HG03025 (cell line): ENCODE results near the gene OSM.
"Not testable (repeated sequence)": the region's sequence is repeated elsewhere in the genome, so short reads cannot be mapped to it uniquely, and the experiment has no call there.

Experiments
- ATAC-seq: cut with Tn5 transposase; IDR thresholded peaks from one replicate; pipeline ENCODE4 v1.9.1; 2021; ENCODE audit warnings: mild to moderate bottlenecking, moderate library complexity; ENCODE audit not compliant: unreplicated experiment, low FRiP score

OSM gene

DNA sequence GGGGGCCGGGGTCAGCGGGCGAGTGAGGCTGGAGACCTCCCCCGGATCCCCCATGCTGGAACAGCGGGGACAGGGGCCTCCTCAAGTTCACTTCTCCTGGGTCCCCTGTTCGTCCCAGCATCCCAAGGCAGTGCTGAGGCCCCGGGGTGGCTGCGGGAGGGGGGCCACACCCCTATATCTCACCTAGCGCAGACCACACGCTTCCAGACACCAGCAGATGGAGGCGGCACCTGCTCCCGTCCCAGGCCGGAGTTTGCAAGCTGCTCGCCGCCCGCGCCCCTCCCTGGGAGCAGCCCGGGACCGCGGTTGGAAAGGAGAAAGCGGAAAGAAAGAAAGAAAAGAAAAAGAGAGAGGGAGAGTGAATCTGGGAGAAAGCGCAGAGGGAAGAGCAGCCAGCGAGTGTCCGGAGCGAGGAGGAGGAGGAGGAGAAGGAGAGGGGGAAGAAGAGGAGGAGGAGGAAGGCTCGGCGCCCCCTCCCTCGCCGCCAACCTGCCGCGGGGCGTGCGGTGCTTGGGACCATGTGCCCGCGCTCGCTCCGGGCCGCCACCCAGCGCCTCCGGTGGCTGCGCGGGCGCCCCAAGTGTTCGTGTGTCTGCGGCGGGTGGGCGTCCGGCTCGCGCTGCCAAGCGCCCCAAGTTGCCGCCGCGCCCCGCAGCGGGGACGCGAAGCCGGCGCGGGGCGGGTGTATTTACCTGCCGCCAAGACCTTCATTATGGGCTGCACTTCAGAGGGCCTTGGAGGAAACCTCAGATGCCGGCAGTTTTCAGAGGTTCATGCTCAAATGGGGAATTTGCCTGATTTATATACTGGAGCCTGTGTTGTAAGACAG lies 20.5 kb downstream of the OSM start, which contains the start of gene LIF:
LIF (minus strand) TSS at position 775 of the 829 bp plus-strand sequence; CDS start at position 711, 64 bp downstream.
- ATAC-seq: no peak

DNA sequence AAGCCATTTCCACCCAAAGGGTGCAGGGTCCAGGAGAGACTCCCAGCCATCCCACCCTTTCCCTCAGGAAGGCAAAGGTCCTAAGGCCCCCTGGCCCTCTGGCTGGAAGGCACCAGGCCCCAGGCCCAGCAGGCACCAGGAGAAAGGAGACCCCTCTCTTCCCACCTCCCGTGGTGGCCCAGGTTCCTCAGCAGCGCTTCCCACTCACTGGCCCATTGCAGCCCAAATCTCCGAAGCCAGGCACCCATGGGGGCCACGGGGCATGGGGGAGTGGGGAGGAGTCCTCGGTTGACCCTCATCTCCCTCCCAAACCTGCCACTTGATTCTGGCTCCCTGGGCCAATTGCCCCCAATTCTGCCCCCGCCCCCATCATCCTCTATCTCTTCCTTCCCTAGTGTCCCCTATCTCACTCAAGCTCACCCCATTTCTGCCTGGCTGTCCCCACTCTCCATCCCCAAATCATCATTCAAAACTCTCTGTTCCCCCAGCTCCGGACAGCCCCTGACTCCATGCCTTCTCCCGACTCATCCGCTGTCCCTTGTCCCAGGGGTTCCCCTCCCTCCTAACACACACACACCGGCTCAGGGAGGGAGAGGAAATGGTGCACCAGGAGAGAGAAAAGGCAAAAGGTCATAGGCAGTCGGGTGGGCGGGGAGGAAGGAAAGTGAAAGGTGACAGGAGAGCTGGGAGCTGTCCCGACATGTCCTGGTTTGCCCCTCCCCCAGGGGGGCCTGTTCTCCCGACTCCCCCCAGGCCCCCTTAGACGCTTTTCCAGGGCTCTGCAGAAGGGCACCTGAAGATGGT lies 21.3 kb downstream of the OSM start:
- ATAC-seq: no peak

DNA sequence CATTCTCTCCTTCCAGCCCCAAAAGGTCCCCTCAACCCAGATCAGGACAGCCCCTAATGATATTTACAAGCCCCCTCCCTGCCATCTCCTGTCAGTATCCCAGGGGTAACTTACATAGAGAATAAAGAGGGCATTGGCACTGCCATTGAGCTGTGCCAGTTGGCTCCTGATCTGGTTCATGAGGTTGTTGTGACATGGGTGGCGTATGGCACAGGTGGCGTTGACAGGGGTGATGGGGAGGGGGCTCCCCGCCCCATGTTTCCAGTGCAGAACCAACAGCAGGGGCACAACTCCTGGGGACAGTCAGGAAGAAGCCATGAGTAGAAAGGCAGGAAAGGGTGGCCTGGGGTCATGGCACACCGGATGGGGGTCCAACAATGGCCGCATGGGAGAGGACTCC lies 22.0 kb downstream of the OSM start:
- no peak for ATAC-seq

DNA sequence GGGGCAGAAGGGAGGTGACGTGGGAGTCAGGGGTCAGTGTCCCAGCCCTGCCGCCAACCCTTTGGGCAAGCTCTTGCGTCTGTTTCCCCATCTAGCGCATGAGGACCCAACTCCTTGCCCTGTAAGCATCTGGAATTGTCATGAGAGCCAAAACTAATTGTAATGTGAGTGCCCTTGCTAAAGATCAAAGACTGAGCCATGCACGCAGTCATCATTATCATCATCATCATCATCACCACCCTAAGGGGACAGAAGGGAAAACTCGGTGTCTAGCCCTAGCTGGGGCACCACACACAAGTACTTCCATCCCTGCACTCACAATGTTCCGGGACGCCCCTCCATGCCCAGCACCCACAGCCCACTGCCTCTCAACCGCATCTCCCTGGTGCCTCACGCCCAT lies 22.6 kb downstream of the OSM start:
- no peak for ATAC-seq

DNA sequence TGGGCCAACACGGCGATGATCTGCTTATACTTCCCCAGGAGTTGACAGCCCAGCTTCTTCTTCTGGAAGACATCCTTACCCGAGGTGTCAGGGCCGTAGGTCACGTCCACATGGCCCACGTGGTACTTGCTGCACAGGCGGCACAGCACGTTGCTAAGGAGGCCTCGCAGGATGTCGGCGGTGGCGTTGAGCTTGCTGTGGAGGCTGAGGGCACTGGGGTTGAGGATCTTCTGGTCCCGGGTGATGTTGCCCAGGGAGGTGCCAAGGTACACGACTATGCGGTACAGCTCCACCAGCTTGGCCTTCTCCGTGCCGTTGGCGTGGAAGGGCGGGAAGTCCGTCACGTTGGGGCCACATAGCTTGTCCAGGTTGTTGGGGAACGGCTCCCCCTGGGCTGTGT lies 23.0 kb downstream of the OSM start:
- ATAC-seq: no peak

DNA sequence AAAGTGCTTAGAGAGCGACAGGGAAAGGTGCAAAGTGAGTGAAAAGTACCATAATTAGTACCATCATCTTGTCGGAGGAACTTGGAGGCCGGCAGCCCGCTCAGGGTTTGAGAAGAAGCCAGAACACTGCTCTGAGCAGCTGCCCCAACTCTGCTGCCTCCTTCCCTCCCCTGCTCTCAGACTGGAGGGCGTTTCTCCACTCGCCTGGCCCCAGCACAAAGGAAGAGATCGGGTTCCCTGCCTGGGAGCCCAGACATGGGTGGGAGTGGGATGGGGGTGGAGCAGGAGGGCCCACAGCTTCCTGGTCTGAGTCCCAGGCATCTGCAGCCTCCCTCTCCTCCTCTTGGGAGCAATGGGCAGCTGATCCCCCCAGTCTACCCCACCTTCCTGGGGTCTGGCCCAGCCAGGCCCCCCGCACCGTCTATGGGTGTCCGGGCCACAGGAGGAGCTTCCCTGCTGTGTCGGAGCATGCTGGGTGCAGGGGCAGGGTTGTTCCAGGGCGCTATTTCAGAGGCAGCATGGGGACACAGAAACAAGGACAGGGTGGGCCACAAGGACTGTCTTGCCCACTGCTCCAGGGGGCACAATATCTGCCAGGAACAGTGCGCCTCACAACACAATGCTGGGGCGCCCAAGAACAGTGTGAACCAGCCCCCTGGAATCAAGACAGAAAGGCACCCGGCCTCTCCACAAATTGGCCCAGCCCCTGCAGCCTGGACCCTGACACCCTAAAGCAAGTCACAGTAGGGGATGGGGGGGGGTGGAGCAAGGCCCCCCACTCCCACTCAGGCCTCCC lies 24.9 kb downstream of the OSM start:
- ATAC-seq: no peak

DNA sequence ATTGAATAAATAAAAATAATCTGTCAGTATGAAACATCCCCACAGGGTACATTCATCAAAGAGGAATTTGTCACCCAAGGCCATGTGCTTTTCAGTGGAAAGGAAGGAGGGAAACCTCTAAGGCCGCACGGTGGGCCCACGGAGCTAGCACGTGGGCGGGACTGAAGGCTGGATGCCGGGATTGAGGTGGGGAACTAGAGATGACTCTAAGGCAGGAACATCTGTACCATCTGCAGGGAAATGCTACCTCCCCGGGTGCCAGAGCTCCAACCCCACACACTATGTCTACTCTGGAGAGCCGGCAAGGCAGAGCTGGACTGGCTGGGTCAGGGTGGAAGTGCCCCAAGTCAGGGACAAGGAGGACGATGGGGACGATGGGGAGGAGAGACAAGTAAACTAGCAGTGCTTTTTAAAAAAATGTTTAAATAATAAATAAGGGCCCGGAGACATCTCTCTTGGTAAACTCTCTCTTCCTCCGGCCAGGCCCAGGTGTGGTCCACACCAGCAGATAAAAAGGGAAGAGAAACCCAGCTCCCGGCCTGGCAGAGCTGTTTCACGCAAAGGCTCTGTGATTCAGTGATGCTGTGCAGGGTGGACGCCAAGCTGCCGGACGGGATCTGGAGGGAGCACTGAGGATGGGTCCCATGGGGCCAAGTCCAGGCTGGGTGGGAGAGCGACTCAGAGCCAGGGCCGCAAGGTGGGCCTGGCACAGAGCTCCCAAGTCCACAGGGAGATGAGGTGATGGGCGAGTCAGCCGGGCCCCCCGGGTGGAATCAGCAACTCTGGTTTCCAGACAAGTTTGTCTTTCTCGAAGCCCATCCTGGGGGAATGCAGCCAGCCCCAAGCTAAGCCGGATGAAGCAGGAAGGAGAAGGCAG lies 25.9 kb downstream of the OSM start:
- no peak for ATAC-seq

DNA sequence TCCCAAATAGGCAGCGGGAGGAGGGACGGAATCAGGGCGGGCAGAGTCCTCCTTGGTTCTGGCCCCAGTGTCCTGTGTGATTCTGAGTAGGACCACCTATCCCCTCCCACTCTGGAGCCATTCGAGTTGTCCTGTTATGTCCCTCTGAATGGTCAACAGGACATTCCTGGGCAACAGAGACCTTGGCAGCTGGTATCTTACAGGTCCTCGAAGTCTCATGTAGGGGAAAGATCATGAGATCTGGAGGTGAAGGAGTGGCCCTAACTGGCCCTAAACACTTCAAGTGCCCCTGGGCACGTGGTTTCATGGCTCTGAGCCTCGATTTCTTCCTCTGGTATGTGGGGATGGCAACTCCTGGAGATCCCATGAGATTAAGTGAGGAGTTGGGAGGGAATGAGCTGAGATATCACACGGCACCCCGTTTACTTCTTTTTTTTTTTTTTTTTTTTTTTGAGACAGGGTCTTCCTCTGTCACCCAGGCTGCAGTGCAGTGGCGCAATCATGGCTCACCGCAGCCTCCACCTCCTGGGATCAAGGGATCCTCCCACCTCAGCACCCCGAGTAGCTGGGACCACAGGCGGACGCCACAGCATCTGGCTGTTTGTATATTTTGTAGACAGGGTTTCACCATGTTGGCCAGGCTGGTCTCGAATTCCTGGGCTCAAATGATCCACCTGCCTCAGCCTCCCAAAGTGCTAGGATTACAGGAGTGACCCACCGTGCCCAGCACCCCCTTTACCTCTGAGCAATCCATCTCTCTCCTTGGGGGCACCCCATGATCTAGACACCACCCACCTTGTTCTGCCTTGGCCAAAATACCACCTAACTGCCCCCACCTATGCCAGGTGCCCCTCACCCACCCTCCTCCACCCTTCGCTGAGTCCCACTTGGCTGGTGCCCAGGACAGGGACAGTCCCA lies 26.9 kb downstream of the OSM start:
- ATAC-seq: no peak

DNA sequence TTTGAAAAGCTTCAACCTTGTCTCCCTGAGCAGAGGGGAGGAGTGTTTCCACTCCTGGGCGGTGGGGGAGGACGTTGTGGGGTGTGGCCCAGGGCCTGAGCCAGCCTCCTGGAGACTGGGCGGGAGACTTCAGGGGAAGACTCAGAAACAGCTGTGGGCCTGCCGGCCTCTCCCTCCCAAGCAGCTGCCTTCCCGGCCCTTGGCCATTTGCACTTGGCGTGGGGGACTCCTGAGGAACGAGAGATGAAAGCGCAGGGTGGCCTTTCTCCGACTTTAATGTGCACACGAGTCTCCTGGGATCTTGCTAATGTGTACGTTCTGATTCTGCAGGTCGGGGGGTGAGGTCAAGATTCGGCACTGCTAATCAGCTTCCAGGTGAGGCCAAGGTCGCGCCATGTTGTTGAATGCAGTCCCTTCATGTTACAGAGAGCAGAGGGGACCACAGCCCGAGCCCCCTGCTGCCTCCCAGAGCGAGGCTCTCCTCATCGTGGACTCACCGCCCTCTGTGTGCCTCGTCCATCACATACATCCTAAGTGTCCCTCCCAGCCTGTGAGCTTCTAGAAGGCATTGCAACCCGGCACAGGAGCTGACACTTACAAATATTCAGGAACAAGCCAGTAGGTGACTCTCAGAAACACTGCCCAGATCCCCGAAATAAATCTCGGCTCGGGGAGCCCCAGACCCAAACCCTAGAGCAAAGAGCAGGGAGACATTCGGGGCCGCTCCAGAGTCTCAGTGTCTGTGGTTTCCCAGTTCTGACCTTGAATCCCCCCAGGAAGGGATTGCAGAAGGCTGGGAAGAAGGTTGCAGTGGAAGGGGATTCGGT lies 27.8 kb downstream of the OSM start:
- no peak for ATAC-seq

DNA sequence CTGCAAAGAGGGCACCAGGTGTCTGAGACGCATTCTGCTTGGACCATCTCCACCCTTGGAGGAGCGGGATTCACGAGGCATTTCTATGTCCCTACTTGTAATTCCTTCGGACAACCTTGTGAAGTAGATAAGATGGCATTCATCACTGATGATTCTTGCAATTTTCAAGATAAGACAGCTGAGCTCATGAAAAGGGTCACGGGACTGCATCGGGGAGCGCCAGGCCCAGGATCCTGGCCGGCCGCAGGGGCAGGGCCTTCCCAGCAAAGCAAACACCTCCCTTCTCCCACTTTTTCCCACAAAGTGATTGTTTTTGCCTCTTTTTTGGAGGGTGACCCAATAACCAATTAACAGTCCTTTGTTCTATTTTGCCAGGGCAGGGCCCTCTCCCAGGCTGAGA lies 28.5 kb downstream of the OSM start:
- no peak for ATAC-seq

DNA sequence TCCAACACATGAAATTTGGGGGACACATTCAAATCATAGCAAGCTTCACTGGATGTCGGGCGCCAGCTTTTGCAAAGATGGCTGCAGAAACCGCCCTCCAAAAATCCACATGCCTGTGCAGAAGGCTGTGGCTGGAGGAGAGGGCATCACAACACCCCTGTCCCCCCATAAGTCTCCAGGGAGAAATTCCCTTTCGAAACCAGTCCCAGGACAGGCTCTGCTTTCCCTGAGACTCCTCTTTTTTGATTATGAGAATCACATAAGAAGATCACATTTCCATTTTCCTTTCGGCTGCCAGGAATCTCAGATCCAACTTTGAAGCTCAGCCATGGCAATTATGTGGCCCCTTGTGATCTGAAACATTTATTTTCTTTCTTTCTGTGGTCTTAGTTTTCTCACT lies 29.8 kb downstream of the OSM start:
- ATAC-seq: no peak

DNA sequence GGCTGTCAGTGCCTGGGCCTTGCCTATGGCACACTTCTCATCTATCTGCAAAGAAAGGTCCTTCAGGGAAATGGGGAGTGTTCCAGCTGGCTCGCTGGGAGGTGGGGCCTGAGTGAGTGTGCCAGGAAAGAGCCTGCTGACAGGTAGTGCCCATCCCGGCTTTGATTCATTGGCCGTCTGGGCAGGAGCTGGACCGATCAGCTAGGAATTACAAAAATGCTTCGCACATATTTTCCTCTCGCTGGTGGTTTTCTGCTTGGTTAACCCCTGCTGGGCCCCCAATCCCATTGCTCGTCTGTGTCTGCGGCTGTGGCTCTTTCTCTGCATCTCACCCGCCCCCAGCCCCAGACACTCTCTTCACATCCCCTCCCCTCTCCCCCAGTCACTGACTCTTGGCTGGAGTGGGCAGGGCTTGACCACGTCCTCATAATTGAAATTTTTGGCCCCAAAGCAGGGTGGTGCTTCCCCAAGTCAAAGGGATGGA lies 30.9 kb downstream of the OSM start:
- ATAC-seq: no peak

DNA sequence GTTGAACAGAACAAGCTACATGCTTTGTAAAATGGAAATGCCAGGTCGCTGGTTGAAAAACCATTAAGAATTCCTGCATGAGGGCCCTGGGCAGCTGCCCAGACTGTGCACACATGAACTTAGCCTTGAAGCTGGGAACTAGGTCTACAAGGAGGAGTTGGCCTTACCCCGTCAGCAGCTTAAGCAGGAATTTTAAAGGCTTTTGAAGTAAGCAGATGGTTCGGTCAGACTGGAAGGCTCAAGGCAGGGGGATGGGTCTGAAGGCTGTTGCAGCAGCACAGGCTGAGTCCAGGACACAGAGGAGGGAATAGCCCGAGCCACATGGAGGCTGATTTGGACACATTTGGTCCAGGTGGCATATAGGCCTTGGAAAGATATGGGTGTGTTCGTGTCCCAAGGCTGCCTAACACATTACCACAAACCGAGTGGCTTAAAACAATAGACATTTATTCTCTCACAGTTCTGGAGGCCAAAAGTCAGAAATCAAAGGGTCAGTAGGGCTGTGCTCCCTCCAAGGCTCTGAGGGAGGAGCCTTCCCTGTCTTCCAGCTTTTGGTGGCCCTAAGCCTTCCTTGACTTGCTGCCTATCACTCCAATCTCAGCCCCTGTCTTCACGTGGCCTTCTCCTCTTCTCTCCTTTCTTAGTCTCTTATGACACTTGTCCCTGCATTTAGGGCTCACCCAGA lies 31.7 kb downstream of the OSM start:
- no peak for ATAC-seq

DNA sequence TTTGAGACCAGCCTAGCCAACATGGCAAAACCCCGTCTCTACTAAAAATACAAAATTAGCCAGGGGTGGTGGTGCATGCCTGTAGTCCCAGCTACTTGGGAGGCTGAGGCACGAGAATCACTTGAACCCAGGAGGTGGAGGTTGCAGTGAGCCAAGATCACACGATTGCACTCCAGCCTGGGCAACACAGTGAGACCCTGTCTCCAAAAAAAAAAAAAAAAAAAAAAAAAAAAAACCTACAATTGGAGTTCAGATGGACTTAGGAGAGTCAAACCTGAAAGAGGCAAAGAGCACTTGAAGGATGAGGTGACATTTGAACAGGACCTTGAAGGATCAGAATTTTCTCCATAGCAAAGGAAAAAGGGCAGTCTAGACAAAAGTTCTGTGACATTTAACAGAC lies 32.3 kb downstream of the OSM start:
- ATAC-seq: not testable (repeated sequence)

DNA sequence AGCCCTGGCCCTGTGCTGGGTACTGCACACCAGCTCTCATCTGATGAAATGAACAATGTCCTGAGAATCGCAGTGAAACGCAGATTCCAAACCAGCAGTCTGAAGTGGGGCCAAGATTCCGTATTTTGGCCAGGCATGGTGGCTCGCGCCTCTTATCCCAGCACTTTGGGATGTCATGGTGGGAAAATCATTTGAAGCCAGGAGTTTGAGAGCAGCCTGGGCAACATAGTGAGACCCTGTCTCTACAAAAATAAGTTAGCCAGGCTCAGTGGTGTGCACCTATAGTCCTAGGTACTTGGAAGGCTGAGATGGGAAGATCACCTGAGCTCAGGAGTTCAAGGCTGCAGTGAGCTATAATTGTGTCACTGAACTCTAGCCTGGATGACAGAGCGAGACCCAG lies 33.1 kb downstream of the OSM start:
- no peak for ATAC-seq

DNA sequence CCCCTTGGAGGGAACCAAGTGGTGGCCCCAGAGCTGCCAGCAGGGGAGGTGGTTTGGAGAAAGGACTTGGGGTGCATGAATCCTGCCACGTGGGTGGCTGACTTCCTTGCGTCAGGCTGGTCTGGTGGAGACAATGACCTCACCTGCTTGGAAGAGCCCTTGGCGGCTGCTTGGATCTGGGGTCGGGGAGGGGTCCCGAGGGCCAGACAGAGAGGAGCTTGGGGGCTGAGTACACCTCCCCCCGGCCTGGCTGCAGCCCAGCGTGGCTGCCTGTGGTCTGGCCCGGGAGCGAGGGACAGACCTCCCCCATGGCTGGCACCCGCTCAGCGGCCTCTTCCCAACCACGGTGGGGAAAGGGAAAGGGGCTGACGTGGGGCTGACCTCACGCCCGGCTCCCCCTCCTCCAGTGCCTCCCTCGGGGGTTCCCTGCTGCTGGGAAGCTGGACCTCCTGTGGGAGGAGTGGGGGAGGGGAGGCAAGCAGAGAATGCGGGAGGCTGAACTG lies 33.9 kb downstream of the OSM start:
- no peak for ATAC-seq

DNA sequence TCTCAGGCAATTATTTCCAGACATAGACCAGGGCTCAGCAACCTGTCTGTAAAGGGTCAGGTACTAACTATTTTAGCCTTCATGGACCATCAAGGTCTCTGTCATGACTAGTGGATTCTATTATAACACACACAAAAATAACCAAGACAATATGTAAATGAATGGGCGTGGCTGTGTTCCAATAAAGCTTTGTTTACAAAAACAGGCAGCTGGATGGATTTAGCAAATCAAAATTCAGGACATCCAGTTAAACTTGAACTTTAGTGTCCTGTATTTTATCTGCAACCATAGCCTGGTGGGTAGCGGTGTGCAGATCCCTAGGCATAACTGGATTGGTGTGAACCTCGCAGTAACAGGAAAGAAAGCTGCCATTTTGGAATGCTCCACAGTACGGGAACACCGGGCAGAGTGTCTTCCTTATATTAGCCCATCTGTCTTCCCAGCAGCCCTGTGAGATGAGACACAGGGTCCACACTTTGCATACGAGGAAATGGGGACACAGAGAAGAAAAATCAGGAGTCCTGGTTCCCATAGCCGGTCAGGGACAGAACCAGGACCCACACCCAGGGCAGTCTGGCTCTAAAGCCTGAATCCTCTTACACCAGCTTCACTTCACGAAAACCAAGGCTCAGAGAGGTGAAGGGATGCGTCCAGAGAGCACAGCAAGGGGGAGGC lies 35.7 kb downstream of the OSM start:
- no peak for ATAC-seq
